Stimulated activated CD8-positive, alpha-beta memory T cell treated with anti-CD3 and anti-CD28 coated beads, Interleukin-15, amount 100 ng/mL, for 48 hours (primary cell): ENCODE data around the gene MED29.
A peak's percentile ranks its signal among the peaks of the same experiment; 100 is the strongest.

Experiments
- DNase-seq, 2 donors: peaks; one replicate each; pipeline ENCODE4 v3.0.0-alpha.2; 2020; ENCODE audit warnings: low read depth in 2 of 2

MED29 gene

DNA sequence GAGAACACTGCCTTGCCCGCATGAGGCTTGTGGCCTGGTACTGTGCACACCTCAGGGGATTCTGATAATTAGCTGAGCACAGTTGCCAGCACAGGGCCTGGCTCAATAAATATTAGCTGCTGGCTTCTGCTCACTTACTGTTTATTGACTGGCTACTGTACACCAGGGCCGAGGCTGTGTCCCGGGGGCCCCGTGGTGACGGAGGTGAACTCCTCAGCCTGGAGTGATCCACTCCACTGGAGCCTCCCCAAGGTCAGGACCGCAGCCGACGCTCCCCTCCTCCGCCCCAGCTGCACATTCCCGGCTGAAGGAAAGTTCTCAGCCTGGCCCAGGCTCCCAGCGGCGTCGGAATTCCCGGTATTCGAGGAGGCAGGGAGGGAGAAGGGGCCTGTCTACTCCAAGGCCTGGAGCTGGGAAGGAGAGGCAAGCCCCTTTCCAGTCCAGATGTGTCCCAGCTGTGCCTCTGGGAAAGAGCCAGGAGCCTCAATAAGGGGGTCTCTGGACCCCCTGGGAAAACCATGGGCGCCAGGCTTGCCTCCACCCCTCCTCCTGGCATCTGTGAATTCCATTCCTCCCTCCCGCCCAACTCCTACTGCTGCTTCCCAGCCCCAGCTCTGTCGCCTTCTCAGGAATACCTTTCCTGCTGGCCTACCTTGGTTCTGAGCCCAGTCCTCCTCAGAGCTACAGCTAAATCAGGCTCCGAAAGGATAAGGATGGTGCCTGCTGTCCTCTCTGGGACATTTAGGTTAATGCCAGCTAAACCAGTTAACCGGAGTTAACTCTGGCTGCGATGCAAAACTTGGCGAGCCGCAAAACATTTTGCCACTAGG, 37.3 kb downstream of the MED29 start:
- no peak for DNase-seq

DNA sequence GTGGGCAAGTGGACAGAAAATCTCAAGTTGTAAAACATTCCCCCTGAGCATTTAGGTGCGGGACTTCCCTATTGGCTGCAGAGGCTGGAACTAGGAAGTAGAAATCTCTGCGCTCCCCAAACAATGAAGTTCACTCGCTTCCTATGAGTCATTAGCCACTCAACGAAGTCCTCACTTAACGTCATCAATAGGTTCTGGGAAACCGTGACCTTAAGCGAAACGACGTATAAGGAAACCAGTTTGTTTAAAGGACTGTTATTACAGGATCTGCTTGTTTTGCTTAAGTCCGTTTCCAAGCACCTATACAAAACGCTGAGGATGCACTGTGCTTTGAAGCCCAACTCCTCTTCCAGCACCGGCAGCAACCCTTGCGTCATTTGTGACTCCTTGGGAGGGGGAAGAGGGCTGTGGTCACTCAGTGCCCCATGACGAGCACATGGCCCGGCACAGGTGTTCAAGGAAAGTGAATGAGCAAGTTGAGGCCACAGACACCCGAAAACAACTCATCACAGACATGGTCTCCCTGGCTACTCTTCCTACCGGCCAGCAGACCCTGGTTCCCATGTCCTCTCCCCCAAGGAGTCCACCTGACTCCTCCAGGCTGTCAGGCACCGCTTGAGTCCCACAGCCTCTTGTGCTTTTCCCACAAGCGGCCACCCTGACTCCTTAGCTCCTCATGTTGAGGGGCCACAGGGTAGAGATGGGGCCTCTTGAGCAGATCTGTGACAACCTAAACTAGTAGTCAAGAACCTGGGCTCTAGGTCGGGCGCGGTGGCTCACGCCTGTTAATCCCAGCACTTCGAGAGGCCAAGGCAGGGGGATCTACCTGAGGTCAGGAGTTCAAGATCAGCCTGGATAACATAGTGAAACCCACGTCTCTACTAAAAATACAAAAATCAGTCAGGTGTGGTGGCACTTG, 39.8 kb downstream of the MED29 start:
- DNase-seq: peak; percentile 58 to 68

DNA sequence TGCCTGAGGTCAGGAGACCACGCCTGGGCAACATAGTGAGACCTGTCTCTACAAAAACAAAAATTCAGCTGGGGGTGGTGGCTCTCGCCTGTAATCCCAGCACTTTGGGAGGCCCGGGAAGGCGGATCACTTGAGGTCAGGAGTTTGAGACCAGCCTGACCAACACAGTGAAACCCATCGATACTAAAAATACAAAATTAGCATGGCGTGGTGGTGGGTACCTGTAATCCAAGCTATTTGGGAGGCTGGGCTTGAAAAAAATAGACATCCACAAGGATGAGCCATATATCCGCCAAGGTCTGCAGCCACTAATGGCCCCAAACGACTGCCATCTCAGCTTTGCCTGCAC, 41.5 kb downstream of the MED29 start:
- DNase-seq: no peak

DNA sequence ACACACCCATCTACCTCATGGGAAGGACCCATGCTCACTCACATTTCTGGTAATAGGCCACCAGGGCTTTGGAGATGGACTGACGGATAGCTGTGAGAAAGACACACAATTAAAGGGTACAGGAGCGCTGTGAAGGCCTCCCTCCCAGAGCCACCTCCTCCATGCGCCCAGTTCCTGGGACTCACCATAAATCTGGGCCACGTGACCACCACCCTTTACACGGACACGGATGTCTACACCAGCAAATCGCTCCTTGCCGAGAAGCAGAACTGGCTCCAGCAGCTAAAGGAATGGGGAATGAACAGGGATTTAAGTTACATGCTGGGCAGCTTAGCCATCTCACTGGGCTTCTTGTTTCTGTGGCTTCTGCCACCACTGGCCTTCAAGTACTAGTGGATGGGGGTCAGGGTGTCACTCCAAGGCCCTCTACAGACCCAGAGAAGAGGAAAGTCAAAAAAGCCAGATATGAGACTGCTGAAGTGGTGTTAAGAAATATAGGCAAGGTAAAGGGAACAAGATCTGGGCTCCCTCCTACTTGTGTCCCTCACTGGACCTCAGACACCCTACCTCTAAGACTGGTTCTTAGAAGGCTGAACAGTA, 42.4 kb downstream of the MED29 start:
- no peak for DNase-seq

DNA sequence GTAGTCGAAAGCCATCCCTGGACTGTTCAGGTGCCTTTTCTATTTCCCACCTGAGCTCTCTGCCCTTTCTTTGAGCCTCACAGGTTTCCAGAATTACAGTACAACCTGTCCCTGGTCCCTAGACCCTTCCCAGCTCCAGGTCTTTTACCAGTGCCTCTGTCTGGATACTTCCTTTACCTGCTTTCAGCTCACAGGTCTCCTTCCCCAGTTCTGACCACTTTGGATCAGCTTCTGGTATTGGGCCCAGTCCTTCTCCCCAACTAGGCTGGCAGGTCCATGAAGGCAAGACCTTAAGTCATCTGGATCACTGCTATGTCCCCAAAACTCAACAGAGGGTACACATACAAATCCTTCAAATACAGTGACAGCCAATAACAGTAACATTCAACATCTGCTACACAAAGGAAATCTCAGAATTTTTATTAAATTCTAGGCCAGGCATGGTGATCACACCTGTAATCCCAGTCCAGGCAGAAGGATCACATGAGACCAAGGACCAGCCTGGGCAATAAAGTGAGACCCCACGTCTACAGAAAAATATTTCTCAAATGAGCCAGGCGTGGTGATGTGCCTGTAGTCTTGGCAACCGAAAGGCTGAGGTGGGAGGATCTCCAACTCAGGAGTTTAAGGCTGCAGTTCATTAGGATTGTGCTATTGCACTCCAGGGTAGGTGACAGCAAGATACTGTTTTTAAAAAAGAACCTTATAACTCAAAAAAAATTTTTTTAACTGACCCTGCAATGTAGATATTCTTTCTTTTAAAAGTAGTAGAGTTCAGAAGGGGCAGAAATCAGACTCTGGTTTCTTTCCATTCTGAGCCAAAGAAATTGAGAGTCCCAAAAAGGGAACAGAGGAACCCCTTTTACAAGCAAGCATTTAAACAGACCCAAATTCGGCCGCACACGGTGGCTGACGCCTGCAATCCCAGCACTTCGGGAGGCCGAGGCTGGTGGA, 43.2 kb downstream of the MED29 start:
- no peak for DNase-seq

DNA sequence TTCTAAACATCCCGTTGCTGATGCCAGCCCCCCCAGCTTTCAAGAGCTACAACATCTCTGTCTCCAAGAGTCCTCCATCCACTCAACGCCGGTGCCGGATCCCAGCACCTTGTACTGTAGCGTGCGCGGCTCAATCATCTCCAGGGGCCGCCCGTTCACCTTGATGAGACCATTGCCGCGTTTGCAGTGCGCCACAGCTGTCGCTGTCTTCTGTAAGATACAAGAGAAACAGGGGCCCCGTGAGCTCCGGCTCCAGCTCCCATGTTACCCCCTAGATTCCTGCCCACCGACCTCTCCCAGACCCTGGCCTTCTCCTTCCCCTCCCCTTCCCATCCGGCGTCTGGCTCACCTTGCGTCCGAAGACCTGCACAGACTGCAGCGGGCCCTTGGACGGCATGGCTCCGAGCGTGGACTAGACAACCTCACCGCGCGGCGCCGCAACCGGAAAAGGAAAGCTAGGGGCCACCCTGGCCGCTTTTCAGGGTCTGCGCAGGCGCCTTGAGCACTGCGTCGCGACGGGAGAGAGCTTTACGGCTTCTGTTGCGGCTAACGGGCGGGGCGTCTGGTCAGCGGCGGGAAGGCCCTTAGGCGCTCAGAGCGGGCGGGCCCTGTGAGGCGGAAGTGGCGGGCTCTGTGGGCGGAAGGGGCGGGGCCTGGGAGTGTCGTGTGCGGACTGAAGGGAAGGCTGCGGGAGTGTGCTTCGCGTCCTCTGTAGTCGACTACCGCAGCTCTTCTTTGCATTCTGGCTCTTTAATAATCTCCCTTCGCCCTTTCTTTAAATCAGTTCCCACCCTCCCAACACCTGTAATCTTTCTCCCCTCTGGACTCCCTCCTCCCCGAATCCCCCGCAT, 44.5 kb downstream of the MED29 start, which contains the start of gene RPS16:
TSS of gene RPS16 (minus strand) at position 451 of the 851 bp plus-strand sequence. CDS start at position 397, 54 bp downstream.
- DNase-seq: peak; percentile 99

DNA sequence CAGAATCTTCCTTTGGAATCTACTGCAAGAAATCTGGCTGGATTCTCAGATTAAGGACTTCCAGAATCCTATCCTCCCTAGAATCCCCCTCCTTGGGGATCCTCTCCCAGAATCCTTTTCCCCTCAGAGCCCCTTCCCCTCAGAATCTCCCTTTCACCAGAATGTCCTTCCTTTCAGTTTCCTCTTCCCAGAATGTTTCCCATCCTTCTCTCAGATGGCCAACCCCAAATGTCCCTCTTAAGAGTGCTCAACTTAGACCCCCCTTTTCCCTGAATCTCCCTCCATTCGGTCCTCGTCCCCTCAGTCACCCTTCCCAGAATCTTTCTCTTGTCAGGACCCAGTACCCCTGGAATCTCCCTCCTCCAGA, 45.2 kb downstream of the MED29 start:
- no peak for DNase-seq

DNA sequence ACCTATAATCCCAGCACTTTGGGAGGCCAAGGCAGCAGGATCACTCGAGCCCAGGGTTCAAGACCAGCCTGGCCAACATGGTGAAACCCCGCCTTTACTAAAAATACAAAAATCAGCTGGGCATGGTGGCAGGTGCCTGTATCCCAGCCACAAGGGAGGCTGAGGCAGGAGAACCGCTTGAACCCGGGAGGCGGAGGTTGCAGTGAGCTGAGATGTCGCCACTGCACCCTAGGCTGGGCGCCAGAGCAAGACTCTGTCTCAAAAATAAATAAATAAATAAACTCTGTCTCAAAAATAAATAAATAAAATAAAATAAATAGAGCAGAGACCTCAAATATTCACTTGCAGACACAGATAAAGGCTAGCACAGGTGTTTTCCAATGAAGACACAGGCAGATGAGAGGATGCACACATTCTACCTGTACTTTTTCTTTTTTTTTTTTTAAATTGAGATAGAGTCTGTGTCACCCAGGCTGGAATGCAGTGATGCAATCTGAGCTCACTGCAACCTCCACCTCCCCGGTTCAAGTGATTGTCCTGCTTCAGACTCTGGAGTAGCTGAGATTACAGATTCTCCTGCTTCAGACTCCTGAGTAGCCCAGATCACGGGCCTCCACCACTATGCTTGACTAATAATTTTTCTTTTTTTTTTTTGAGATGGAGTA, 47.2 kb downstream of the MED29 start:
- no peak for DNase-seq

DNA sequence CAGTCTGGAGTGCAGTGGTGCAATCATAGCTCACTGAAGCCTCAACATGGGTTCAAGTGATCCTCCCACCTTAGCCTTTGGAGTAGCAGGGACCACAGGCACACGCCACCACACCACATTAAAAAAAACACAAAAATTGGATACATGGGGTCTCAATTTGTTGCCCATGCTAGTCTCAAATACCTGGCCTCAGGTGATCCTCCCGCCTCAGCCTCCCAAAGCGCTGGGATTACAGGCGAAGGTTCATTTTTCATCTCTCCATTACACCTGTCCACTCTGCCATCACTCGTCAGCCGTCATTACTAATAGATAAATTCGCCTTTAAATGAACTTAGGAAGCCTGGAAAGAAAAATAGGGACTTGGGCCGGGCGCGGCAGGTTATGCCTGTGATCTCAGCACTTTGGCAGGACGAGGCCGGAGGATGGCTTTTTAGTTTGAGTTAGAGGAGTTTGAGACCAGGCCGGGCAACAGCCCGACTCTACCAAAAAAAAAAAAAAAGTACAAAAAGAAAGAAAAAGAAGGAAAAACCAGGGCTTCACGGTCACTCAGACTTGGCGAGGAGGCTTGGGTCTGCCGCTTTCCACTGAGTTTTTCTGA, 53.5 kb downstream of the MED29 start:
- no peak for DNase-seq

DNA sequence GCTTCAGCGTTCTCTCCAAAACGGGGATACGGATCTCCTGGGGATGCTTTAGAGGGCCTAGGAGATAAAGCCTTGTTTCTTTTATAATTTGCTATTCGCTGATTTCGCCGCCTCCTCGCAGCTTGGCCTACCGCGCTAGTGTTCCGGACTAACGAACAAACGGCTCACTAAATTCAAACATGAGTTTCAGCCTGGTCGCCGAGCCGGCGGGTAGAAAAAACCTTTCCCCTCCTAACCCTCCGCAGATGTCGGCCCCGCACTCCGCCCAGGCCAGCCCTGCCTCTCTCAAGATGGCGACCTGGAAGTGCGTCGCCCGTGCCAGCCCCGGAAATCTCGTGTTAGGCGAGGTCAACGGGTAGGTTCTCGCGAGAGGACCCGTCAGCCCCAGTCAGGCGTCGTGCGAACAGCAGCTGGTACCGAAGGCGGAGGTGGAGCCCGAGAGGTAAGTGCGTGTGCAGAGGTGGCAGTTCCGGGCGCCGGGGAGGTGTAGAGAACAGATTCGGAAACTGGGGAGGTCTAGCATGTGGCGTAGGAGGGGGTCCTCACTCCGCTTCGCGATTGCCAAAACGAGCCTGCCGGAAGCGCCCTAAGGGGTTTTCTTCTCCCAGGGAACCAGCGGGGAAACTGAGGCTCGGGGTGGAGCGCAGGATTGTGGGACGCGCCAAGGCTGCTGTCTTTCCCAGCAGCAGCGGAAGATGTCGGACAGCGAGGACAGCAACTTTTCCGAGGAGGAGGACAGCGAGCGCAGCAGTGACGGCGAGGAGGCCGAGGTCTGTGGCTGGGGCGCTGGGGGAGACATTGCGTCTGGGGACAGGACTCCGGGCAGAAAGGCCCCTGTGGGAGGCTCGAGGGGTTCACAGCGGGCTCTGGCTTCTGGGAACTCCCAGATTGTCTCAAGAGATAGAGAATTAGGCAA, 54.3 kb downstream of the MED29 start, which contains the start of gene SUPT5H:
TSS of gene SUPT5H (plus strand) at position 387 of the 916 bp plus-strand sequence. CDS start at position 696, 309 bp downstream.
- DNase-seq: peak; percentile 96 to 97

DNA sequence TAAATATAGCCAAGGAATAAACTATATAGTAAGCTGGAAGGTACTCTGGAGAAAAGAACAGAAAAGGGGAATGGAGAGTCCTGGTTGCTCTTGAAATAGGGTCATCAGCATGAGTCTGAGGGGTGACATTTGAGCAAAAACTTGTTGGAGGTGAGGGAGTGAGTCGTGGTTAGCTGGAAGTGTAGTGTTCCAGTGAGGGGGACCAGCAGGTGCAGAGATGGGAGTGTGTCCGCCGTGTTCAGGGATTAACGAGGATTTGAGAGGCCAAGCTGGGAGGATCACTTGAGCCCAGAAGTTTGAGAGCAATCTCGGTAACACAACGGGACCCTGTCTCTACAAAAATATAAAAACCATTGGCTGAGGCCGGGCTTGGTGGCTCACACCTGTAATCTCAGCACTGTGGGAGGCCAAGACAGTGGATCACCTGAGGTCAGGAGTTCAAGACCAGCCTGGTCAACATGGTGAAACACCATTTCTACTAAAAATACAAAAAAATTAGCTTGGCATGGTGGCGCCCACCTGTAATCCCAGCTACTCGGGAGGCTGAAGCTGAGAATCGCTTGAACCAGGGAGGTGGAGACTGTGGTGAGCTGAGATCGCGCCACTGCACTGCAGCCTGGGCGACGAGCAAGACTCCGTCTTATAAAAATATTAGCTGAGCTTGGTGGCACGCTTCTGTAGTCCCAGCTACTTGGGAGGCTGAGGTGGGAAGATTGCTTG, 55.3 kb downstream of the MED29 start:
- no peak for DNase-seq

DNA sequence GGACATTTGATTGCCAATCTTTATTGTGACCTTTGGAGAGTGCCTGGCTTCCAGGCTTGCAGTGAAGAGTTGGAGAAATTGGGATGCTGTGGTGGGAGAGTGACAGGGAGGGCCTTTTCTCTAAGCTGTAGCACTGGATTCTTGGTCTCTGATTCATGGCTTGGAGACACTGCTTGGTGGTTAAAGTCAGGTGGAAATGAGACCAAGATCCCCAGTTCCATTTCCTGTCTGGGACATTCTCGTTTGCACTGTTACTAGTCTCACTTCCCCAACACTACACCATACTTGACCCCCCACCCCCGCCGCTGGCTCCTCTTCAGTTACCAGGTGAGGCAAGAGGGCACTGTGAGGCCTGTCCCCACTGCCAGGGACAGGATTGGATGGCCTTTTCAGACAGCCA, 57.1 kb downstream of the MED29 start:
- peak in 1 of 2 donors; percentile 18 for DNase-seq

DNA sequence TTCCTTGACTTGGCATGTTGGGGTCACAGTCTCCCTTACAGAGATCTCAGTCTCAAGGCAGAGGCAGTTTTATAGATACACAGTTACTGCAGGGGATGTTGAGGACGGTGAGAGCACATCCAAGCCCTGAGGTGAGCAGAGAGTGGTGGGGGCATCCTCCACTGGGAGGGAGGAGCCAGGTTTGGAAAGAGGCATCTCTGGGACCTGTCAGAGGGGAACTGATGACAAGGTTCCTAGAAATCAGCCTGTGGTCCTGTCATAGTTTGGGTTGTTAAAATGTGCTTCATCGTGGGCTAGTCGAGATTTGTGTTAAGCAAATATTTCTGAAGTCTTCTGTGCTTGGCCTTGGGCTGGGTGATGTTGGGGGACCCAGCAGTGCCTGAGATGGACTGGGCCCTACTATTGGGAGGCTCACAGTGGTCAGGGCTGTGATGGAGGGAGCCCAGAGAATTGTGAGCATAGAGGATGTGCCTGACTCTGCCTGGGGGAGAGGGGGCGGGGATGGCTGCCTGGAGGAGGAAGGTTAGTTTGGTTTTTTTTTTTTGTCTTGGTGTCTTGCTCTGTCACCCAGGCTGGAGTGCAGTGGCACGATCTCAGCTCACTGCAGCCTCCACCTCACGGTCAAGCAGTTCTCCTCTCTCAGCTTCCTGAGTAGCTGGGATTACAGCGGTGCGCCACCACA, 58.1 kb downstream of the MED29 start:
- no peak for DNase-seq
